DOHH2 (cell line): Measurements from ENCODE around the gene KLHL14.

Experiments
- CTCF ChIP-seq: fragments of 200-600 bp; sonication (generic); IDR thresholded peaks from one replicate; pipeline ENCODE4 v1.5.1; 2014; ENCODE audit warnings: antibody characterized with exemption, mild to moderate bottlenecking, low read depth, low read length; ENCODE audit not compliant: poor library complexity, severe bottlenecking
- EZH2phosphoT487 ChIP-seq: fragments of 200-600 bp; sonication (generic); IDR thresholded peaks from 2 replicates; pipeline ENCODE4 v1.6.1; 2017; ENCODE audit warnings: borderline replicate concordance, mild to moderate bottlenecking, antibody characterized with exemption, low read length, moderate library complexity, mixed read lengths

- TF ChIP-seq CTCF (no peak), EZH2phosphoT487 (no peak)
Observed at GRCh38 chr18:32759611-32760167, 13.1 kb downstream of the KLHL14 start.
